LNCaP clone FGC (cell line): ENCODE measurements around the gene METTL8.

Experiments
- DNase-seq: peaks from one replicate; pipeline ENCODE4 v3.0.0-alpha.2; 2011; ENCODE audit warnings: low read depth
- H3K4me3 ChIP-seq: 2 replicates; pipeline ENCODE4 v1.5.1; 2011; ENCODE audit warnings: mild to moderate bottlenecking, low read depth, low read length, control low read depth
- CTCF ChIP-seq: IDR thresholded peaks from 2 replicates; pipeline ENCODE4 v1.5.1; 2012; ENCODE audit warnings: mild to moderate bottlenecking; ENCODE audit not compliant: control insufficient read depth, insufficient read depth; ENCODE audit errors: extremely low read depth

METTL8 gene

DNA sequence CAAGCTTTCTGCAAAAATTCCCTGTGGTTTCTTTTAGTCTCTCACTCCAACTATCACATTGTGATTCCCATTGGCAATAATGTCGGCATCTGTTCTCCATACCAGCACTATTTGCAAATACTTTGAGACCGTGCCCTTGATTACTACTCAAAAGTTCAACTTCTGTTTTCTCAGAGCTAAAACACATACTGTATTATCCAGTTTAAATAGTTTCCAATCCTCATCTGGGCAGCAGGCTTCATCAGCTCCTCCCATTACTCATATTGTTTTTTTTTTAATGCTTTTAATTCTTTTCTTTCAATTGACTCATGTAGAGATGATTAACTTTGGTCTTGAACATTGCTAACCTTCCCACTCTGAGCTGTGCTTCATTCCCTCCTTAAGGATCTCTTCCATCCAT is 135.8 kb downstream of the METTL8 start:
- DNase-seq: no peak
- no peak for TF ChIP-seq CTCF
- no peak overlapping the region for H3K4me3 ChIP-seq

DNA sequence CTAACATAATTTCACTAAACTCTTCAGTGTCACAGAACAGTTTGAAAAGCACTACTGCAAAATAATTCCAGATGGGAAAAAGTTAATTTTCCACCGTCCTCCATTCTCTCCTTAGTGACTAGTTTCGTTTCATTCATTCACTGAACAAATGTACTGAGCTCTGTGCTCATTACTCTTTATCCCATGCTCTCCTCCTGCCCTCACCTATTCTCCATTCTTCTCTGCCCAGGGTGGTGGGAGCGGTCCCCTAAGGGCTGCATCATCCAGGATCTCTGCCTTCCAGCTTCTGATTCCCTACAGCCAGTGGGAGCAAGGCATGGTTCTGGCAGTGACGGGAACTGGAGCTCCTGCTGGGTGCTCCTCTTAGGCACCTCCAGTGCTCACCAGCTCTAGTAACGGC is 139.2 kb downstream of the METTL8 start:
- no peak overlapping the region for H3K4me3 ChIP-seq
- no peak for TF ChIP-seq CTCF
- DNase-seq: no peak

- TF ChIP-seq CTCF: no peak
- no peak overlapping the region for H3K4me3 ChIP-seq
- no peak for DNase-seq
Measured at GRCh38 chr2:171293661-171294060, 140.1 kb downstream of the METTL8 start.

DNA sequence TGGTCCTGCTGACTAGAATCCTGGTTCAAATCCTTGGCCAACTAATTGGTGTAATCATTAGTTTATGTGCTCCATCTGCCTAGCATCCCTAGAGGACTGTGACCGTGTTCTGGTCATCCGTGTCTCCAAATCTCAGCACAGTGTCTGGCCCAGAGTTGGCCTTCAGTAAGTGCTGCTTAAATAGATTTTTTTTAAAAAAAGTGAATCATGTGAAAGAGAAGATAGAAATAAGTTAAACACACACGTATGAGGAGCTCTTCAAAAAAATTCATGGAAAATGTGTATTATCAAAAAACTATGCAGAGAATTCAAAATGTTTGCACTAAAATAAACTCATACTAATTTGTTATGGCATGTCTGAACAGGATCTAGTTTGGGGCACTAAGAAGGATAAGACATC is 143.8 kb downstream of the METTL8 start:
- H3K4me3 ChIP-seq: no peak overlapping the region
- DNase-seq: no peak
- no peak for TF ChIP-seq CTCF

- H3K4me3 ChIP-seq: no peak overlapping the region
- no peak for TF ChIP-seq CTCF
- DNase-seq: no peak
Measured at GRCh38 chr2:171289316-171289715, 144.5 kb downstream of the METTL8 start.

DNA sequence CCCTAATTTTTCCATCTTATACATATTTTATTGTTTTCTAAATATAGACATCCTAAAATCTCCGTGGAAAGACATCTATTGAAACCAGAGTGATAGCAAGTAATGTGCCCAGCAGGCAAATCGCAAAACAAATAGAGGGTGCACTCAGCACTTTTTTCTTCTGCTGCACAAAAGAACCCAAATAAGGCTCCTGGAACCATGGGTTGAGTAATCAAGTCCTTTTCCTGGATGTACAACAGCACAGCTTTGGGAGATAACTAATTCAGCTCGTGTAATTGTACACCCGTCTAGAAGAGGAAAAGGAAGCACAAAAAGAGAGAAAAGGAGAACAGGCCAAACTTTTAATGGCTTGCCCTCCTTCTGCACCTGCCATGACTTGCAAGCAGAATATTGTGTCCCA is 146.2 kb downstream of the METTL8 start:
- DNase-seq: no peak
- H3K4me3 ChIP-seq: no peak overlapping the region
- TF ChIP-seq CTCF: no peak

DNA sequence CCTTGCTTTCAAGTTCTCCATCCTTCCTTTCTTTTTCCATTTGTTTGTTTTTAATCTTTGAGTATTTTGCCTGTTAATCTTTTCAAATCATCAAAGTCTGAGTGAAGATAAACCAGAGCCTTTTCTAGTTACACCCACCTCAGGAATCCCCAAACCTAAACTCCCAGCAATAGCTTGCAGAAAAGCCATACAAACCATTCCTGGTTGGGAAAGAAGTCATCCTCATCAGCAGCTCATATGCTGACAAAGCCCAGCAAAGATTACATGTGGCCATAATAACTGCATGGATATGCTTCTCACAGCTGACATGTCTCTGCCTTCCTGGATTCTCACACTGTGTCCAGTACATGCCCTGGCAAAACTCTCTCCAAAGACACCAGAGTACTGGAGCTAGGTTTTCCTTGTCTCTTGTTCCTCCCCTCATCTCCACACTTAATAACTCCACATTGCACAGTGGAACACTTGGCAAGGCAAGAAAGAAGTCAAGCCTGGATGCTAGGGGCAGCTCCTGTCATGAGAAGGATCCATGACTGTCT is 146.7 kb downstream of the METTL8 start:
- H3K4me3 ChIP-seq: no peak overlapping the region
- no peak for TF ChIP-seq CTCF
- no peak for DNase-seq
